ENCODE measurements around the gene IGFBP1.
"Not testable (repeated sequence)": the region's sequence is repeated elsewhere in the genome, so short reads cannot be mapped to it uniquely, and the experiment has no call there.

Gene IGFBP1

DNA sequence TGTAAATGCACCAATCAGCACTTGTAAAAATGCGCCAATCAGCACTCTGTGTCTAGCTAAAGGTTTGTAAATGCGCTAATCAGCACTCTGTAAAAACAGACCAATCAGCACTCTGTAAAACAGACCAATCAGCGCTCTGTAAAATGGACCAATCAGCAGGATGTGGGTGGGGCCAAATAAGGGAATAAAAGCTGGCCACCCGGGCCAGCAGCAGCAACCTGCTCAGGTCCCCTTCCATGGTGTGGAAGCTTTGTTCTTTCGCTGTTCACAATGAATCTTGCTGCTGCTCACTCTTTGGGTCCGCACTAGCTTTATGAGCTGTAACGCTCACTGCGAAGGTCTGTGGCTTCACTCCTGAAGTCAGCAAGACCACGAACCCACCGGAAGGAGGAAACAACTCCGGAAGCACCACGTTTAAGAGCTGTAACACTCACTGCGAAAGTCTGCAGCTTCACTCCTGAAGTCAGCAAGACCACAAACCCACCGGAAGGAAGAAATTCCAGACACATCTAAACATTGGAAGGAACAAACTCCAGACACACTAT, 52.0 kb downstream of the IGFBP1 start:
- DNase-seq: not testable (repeated sequence)

DNA sequence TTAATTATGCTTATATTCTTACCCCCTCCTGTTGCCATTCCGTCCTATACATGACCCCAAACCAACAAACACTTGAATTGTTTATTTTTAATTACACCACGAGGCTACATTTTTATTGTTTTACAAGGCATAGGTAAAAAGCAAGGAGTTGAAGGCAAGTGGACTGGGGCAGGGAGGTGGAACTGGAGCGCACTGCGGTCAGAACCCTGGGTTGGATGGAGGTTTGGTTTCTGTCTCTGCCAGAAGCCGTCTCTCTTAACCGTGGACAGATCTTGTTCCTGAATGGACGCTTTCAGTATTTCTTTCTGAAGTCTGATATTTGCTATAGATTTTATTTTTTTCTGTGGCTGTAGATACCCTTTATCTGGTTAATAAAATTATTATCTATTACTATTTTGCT, 52.7 kb downstream of the IGFBP1 start:
- DNase-seq: no peak
